Islet precursor cell (in vitro differentiated cells): ENCODE data around the gene A3GALT2.
"Not testable (repeated sequence)": the region's sequence is repeated elsewhere in the genome, so short reads cannot be mapped to it uniquely, and the experiment has no call there.

Source experiments
- DNase-seq: peaks from one replicate; pipeline ENCODE4 v3.0.0-alpha.2; 2018

Gene A3GALT2

DNA sequence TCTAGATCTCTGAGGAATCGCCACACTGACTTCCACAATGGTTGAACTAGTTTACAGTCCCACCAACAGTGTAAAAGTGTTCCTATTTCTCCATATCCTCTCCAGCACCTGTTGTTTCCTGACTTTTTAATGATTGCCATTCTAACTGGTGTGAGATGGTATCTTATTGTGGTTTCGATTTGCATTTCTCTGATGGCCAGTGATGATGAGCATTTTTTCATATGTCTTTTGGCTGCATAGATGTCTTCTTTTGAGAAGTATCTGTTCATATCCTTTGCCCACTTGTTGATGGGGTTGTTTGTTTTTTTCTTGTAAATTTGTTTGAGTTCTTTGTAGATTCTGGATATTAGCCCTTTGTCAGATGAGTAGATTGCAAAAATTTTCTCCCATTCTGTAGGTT lies 30.3 kb downstream of the A3GALT2 start:
- DNase-seq = not testable (repeated sequence)

DNA sequence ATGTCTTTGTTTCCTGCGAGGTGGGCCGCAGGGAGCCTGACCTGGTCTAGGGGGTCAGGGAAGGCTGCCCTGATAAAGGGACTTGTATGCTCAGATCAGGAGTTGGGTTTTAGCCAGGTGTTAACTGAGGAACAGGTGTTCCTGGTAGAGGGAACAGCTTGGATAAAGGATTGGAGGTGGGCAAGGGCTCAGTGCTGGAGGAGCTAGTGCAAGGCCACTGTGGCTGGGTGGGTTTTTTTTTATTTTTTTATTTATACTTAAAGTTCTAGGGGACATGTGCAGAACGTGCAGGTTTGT lies 31.1 kb downstream of the A3GALT2 start:
- no peak for DNase-seq

- no peak for DNase-seq
These were observed 31.7 kb downstream of the A3GALT2 start for GRCh38 chr1:33288976-33289857.

GRCh38 chr1:33287317-33287716 lies 33.6 kb downstream of the A3GALT2 start:
- no peak for DNase-seq

- no peak for DNase-seq
These were observed 34.3 kb downstream of the A3GALT2 start for GRCh38 chr1:33286451-33287185.

DNA sequence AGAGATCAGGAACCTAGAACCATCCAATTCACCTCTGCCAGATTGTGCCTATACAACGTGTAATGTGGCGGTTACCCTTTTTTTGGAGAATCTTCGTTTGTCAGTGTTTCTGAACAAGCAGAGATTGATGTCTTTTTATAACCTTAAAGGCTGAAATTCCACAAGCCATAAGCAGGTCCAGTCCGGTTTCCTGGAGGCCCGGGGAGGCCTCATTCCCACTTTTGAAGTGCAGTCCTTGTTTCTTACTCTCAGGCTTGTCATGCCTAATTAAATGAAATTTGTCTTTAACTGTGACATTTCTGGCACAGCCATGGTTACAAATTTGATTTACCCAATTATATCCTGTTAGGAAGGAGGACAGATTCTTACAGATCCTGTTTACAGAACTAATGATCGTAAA lies 36.8 kb downstream of the A3GALT2 start:
- no peak for DNase-seq

DNA sequence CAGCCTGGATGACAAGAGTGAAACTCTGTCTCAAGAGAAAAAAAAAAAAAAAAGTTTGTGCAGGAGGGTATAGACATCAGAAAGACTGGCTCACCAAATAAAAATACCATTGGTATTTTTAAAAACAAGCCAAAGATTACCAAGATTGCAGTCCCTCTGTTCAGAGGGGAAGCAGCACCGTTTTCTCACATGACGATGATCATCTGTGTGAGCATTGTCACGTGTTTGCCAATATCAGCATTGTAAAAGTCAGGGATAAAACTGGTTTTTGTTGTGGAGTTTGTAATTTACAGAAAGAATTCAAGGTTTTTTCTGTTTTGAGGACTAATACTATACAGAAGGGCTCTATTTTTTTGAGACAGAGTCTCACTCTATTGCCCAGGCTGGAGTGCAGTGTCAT lies 38.1 kb downstream of the A3GALT2 start:
- DNase-seq = no peak

DNA sequence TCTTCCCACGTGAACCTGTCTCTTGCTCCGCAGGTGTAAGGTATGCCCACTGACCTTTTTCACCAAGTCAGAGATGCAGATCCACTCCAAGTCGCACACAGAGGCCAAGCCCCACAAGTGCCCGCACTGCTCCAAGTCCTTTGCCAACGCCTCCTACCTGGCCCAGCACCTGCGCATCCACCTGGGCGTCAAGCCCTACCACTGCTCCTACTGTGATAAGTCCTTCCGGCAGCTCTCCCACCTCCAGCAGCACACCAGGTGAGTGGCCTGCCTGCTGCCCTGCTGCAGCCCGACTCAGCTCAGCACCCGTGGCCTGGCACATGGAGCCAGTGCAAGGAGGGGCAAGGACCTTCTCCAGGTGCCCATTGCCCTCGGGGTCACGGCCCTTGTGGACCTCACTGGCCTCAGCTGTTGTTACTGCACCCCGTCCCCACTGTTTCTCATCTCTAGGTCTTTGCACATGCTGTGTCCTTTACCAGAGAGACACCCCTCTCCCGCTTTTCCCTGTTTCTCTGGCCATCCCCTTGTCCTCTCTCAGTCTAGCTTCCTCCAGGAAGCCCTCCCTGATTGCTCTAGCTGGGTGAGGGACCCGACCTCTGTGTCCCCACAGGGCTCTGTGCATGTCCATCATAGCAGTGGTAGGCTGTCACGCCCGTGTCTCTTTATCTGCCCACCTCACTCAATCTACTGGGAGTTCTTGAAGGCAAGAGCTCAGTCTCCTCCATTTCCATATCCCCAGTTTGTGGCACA lies 39.2 kb downstream of the A3GALT2 start:
- no peak for DNase-seq

DNA sequence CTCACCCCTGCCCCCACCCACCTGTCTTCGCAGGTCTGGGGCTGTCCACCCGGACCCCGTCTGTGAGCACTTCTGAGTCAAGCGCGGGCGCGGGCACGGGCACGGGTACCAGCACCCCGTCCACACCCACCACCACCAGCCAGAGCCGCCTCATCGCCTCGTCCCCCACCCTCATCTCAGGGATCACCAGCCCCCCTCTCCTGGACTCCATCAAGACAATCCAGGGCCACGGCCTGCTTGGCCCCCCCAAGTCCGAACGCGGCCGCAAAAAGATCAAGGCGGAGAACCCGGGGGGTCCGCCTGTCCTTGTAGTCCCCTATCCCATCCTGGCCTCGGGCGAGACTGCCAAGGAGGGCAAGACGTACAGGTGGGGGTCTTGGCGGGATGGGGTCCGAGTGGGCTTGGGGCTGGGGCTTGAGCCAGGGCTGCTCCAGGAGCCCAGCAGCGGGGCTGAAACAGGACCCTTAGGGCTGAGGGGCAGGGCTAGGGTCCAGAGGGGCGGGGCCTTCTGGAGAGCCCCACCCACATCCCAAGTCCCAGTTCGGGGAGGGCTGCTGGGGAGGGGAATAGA lies 40.7 kb downstream of the A3GALT2 start:
- no peak for DNase-seq

DNA sequence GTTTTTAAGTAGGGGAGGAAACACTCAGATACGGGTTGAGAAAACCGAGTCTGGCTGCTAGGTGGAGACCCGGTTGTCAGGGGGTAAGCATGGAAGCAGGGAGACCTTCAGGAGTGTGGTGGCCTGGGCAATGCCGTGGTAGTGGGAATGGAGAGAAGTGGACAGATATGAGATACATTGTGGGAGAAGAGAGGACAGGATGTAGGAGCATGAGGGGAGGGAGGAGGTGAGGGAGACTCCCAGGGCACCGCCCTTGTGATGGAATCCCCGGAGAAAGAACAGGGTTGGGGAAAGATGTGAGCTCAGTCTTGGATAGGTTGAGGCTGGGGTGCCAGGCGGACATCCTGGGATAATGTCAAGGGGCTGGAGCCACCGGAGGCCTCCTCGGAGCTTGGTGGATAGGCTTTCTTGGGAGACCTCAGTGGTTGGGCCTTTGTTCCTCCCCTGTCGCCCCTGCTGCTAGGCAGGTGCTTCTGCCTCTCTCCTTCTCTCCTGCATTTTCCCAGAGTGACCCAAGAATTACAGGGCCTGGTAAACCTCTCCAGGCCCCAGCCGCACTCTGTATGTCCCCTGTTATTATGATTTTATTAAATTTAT lies 43.3 kb downstream of the A3GALT2 start:
- no peak for DNase-seq

- DNase-seq = no peak
These were observed 44.2 kb downstream of the A3GALT2 start for GRCh38 chr1:33276573-33277298.

DNA sequence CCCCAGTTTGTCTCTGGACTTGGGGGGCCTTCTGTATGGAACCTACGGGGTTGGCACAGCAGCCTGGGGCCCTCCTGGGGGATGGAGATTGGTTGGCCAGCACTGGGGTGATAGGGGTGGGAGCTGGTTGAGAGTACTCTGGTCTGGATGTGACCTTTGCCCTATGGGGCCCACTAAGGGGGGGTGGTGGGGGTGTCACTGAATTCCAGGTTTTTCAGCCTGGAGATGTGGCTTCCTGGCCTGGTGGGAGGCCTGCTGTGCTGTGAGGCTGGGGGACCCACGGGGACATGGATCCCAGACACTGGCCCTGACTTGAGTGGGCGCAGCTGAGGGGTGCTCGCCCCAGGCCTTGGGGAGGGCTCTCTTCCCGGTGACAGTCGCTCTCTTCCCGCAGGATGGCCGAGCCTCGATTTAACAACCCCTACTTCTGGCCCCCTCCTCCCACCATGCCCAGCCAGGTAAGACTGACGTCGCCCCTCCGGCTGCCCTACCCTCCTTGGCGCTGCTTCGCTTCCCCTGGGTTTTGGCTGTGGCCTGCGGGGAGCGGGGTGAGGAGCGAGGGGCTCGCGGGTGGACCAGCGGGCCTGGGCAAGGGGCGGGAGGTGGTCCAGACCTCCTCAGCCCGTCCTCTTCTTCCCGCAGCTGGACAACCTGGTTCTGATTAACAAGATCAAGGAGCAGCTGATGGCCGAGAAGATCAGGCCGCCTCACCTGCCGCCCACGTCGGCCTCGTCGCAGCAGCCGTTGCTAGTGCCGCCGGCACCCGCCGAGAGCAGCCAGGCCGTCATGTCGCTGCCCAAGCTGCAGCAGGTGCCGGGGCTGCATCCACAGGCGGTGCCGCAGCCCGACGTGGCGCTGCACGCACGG lies 45.0 kb downstream of the A3GALT2 start:
- DNase-seq = no peak

- DNase-seq = no peak
These were observed 45.7 kb downstream of the A3GALT2 start for GRCh38 chr1:33275195-33275594.

- no peak for DNase-seq
These were observed 46.5 kb downstream of the A3GALT2 start for GRCh38 chr1:33274446-33274845.

GRCh38 chr1:33273961-33274371 lies 46.9 kb downstream of the A3GALT2 start:
- DNase-seq = no peak

GRCh38 chr1:33273406-33273805 lies 47.5 kb downstream of the A3GALT2 start:
- no peak for DNase-seq

GRCh38 chr1:33272930-33273329 lies 48.0 kb downstream of the A3GALT2 start:
- DNase-seq = no peak

DNA sequence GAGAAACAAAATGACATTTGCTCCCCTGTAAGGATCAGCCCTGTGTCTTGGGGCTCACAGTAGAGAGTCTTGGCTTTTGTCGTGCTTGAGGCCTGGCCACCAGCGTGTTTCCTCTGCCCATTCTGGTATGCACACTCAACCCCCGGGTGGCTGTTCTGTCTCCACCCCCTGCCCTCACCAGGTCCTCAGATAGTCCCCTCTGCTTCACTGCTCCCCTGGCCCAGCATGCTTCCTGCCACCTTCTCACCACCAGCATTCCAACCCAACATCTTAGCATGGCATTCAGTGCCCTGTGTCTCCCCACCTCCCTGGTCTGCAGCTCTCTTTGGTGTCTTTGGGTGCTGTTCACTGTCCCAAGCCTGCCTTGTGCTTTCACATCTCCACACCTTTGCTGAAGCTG lies 48.4 kb downstream of the A3GALT2 start:
- no peak for DNase-seq

DNA sequence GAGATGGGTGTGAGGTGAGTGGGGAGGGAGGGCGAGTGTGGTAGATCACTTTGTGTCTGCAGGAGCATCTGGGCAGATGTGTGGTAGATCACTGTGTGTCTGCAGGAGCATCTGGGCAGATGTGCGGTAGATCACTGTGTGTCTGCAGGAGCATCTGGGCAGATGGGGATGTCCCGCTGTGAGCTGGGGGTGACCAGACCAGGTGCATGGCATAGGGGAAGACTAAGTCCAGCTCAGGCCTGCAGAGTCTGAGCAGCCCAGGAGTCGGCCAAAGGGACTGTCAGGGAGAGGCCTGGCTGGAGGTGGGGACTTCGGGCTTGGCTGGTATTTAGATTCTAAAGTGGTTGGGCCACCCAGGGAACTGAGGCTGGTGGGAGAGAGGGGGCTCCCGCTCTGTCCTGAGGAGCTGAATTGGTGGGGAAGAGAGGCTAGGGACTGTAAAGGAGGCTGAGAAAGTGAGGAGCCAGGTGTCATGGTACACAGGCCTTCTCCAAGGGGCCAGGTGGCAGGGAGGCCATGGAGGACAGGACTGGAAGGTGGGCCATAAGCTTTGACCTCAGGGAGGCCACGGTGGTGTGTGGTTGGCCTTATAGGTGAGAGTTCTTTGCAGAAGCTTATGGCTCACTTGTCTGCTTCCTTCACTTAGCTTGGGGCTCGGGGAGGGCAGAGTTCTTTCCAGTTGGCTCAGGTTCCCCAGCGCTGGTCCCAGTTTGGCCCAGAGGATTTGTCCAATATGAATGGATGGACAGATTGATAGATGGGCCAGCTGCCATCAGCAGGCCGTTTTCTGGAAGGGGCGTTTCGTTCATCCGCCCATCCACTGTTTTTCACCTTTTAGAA lies 49.0 kb downstream of the A3GALT2 start:
- no peak for DNase-seq

DNA sequence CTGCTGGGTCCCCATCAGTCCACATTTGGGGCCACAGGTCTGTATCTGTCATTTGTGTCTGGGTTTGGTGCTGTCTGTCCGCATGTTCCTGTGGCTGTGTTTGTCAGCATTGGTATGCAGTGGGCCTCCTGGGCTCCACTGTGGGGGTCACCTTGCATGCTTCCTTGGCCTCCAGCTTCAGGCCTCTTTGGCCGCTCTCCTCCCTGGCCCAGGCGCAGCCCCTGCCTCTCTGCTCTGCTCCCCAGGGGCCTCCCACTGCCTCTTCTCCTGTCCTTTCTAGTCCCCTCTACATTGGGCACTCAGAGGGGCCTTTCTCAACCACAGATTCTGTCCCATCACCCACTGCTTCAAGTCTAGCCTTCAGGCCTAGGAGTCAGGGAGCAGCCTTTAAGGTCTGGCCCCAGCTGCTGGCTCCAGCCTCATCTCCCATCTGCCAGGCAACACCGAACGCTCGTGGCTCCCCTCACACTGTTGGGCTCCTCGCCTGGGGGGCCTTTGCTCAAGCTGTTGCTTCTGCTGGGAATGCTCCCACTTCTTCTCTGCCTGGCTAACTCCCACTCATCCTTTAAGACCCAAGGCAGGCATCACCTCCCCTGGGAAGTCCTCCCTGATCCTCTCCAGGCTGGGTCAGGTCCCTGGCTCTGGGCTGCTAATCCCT lies 50.0 kb downstream of the A3GALT2 start:
- no peak for DNase-seq
